T follicular helper cell (primary cell): ENCODE measurements around the gene TMBIM4.
A peak's percentile ranks its signal among the peaks of the same experiment; 100 is the strongest.
"Not testable (repeated sequence)": the region's sequence is repeated elsewhere in the genome, so short reads cannot be mapped to it uniquely, and the experiment has no call there.

ENCODE experiments used
- DNase-seq: peaks from one replicate; pipeline ENCODE4 v3.0.0-alpha.2; 2020; ENCODE audit warnings: low read depth
- total RNA-seq, 2 experiments: gene quantifications; one replicate each; lab custom pipeline; 2026; lab: John Stamatoyannopoulos, UW

The TMBIM4 gene, protein sequence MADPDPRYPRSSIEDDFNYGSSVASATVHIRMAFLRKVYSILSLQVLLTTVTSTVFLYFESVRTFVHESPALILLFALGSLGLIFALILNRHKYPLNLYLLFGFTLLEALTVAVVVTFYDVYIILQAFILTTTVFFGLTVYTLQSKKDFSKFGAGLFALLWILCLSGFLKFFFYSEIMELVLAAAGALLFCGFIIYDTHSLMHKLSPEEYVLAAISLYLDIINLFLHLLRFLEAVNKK
- 11.1 to 17.2 reads per million in 2 experiments for total RNA-seq

GRCh38 chr12:66169221-66170170 is at the start of gene TMBIM4:
TMBIM4 (minus strand) TSS chr12:66169996; CDS start chr12:66169951, 45 bp downstream.
- DNase-seq, result peak; percentile 77

- no peak for DNase-seq
Measured at GRCh38 chr12:66217342-66217917, 47.6 kb upstream of the TMBIM4 start.

GRCh38 chr12:66213011-66213410 is 43.2 kb upstream of the TMBIM4 start:
- not testable (repeated sequence) for DNase-seq

- not testable (repeated sequence) for DNase-seq
Measured at GRCh38 chr12:66211573-66211972, 41.8 kb upstream of the TMBIM4 start.

GRCh38 chr12:66210840-66211239 is 41.0 kb upstream of the TMBIM4 start:
- no peak for DNase-seq

GRCh38 chr12:66206141-66206540 is 36.3 kb upstream of the TMBIM4 start:
- DNase-seq, result no peak

DNA sequence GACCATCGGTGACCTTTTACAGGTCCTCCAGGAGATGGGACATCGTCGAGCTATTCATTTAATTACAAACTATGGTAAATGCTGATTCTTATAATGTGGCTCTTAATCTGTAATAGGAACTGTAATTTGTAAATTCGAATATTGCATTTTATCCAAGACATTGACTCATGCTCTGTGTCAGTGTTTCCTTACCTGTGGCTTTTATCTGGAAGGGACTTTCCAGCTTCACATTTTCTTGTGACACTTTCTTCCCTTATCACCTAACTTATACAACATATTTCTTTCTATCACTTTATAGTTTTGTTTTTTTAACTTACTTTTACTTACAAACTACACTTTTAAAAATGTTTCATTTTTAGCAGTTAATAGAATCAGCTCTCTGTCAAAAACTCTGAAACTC is 34.0 kb upstream of the TMBIM4 start:
- no peak for DNase-seq

DNA sequence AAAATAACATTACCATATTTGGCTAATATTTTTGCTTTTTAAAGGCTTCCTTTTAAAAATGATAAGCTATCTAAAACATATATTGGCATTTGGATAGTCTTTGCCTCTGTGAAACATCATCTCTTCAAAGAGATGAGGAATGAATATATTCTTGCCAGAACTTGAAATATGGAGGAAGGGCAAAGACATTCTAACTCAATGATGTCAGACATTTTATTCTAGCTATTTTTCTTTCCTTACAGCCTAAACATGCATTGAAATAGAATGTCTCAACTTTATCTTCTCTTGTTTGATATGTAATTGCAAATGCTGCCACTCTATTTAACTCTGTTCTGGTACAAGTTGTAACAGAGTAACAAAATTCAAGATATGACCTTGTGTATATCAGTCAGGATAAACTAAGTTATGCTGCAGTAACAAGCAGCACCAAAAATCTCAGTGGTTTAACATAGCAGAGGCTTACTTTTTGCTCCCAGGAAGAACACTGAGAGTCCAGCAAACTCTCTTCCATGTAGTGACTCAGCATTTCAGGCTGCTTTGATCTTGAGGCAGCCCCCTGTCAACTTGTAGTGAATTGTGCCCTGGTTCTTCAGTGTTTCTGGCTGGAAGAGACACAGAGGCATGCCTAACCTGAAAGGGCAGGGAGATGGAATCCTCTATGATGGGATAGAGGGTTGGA is 30.2 kb upstream of the TMBIM4 start:
- no peak for DNase-seq

DNA sequence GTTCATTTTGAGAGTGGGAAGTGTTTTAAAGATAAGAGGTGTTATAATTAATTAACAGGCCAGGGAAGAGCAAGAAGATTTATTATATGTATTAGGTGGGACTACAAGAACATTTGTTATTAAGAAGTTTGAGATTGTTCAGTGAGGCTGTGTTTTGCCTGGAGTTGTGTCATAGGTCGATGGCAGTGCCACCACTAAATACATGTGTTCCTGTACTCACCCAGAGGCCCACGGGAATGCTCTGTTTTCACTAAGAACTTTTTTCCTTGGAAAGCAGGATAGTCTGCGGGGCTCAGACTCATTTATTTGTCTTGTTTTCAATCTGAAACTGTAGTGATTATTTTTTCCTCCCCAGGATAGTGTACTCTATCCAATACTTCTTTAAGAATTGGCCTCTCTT is 29.3 kb upstream of the TMBIM4 start:
- DNase-seq, result no peak

DNA sequence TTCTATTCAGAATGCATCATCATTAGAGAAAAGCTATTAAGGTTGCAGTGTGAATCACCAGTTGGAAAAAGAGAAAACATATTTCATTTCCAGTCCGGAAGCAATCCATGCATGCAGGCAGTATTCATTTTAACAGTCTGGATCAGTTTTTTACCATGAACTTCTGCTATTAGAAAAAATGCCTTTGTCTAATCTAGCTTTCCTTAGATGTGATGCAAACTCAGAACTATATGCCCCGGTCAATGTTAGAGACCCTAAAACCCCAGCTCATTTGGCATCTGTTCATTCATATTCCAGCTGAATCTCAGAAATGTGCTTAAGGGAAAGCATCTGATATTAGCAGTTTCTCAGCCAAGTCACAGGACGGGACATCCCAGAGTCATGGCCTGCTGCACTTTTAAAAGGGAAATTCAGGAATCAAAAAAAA is 27.7 kb upstream of the TMBIM4 start:
- no peak for DNase-seq

DNA sequence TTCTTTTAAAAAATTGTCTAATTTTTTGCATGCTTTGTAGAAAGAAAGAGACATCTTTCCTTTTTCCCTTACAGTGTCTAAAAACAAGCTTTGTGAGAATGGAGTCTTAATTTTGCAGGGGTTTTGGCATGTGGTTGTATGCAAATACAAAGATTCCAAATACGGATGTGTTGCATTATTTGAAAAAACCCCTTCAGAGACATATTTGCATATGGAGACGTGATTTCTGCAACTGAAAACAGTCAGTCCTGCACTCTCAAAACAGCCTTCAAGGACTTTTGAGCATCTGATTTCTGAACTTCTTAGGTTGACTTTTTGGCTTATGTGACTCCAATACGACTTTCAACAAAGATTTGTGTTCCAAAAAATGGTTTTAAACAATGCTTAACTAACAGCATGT is 27.0 kb upstream of the TMBIM4 start:
- DNase-seq, result no peak

DNA sequence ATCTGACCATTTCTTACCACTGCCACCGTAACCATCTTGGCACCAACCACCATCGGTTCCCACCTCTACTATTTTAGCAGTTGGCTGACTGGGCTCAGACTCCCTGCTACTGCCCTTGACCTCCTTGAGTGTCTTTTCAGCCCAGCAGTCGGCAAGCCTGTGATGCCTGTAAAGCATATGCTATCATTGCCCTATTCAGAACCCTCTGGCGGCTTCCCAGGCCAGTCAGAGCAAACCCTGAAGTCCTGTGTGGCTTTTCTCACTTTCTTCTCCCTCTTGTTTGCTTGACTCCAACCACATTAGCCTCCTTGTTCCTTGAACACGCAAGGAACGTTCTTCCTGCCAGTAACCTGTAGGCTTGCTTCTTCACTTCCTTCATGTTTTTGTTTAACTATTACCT is 25.4 kb upstream of the TMBIM4 start:
- DNase-seq, result no peak

GRCh38 chr12:66194122-66194521 is 24.3 kb upstream of the TMBIM4 start:
- no peak for DNase-seq

GRCh38 chr12:66191547-66192126 is 21.8 kb upstream of the TMBIM4 start:
- no peak for DNase-seq

DNA sequence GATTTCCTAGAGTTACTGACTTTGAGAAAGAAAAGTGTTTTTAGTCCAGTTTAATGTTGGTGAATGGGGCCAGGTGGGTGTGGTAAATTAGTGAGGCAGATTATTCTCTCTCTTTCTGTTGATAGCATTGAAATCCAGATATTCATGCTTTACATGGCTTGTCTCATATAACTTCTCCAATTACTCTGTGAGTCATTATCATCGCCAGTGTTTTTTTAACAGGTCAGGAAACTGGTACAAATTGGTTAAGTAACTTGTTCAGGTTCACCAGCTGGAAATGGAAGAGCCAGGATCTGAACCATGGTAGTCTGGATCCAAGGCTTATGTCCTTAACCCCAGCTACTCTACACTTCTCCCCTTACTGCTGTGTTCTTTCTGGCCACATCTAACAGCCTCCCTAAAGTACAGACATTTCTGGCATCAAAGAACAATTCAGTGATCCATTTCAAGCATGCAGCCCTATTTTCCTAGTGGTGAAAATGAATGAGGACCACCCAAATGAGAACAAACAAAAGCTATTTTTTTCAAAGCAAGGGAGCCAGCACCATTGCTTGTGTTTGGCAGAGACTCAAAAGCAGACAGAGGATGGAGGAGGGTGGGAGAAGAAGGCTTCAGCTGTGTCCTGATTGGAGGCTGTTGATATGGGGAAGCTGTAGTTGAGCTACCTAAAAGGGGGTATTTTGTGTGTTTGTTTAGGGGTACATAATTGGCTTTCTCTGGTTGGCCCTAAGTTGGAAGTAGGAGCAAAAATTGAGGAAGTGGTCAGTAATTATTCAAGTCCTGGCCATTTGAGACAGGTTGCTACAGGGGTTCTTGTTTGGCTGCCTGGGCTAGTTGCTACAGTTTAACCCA is 20.9 kb upstream of the TMBIM4 start:
- no peak for DNase-seq

DNA sequence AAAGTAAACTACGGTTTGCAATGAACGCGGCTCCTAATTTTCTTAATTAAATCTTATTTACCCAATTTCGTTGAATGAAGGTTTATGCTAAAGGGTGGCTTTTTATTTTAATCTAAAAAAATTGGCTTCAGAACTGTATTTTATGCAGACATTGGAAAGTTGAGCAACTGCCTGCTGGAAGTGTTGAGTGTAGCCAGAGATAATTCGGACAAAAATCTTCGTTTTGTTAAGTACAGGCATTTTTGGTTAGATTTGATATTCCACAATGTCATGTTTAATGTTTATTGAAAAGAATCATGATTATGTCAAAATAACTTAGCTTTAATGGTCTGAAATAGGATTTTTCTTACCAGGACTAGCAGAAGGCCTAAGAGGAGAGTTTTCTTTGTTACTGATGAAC is 20.1 kb upstream of the TMBIM4 start:
- DNase-seq, result no peak

GRCh38 chr12:66189486-66189843 is 19.7 kb upstream of the TMBIM4 start:
- DNase-seq, result no peak

DNA sequence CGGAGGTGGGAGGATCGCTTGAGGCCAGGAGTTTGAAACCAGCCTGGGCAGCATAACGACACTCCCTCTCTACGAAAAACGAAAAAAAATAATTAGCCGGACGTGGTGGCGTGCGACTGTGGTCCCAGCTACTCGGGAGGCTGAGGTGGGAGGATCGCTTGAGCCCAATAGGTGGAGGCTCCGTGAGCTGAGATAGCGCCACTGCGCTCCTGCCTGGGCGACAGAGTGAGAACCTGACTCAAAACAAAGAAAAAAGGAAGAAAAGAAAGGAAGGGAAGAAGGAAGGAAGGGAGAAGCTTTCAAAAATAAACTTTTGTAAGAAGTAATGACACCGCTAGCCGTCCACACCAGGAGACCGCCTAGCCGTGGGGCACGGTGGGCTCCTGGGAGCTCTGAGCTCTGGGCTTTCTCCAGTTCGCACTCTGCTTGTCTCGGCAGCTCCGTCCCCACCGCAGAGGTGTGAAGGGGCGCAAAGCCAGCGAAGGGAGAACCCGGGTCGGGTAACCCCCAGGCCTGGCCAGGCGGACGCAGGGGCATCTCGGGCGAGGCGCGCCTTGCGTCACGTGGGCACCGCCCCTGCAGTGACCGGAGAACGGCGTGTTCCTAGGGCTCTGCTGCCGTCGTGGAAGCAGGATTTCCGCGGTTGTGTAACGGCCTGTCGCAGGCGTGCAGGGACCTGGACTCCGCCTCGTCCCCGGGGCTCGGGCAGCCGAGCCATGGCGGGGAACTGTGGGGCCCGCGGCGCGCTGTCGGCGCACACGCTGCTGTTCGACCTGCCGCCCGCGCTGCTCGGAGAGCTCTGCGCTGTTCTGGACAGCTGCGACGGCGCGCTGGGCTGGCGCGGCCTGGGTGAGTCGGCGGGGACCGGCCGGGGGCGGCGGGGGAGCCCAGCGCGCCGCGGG is 19.0 kb upstream of the TMBIM4 start, which contains the start of gene IRAK3:
TSS of gene IRAK3 (plus strand) at position 631 of the 902 bp plus-strand sequence. CDS start at position 717, 86 bp downstream.
- no peak for DNase-seq

- DNase-seq, result no peak
Measured at GRCh38 chr12:66187821-66188220, 18.0 kb upstream of the TMBIM4 start.

- DNase-seq, result no peak
Measured at GRCh38 chr12:66187036-66187435, 17.2 kb upstream of the TMBIM4 start.
